GM19455 (cell line): ENCODE measurements around the gene NQO2.

Experiments
- ATAC-seq: cut with Tn5 transposase; IDR thresholded peaks from one replicate; pipeline ENCODE4 v1.9.1; 2021; ENCODE audit not compliant: unreplicated experiment

The NQO2 gene

GRCh38 chr6:2999618-3000557 lies at the start of gene NQO2:
TSS of gene NQO2 (plus strand) at chr6:2999894. CDS start at chr6:3006553, 6,659 bp downstream.
- ATAC-seq: peak; percentile 75

- no peak for ATAC-seq
These were observed 49.0 kb upstream of the NQO2 start for GRCh38 chr6:2950713-2951112.

GRCh38 chr6:2951728-2952127 lies 48.0 kb upstream of the NQO2 start:
- no peak for ATAC-seq

GRCh38 chr6:2952557-2953095 lies 47.1 kb upstream of the NQO2 start:
- ATAC-seq: peak; percentile 61

GRCh38 chr6:2953098-2953497 lies 46.6 kb upstream of the NQO2 start:
- no peak for ATAC-seq

- no peak for ATAC-seq
These were observed 42.6 kb upstream of the NQO2 start for GRCh38 chr6:2956930-2957685.

GRCh38 chr6:2957696-2958330 lies 41.9 kb upstream of the NQO2 start:
- no peak for ATAC-seq

GRCh38 chr6:2958331-2958711 lies 41.4 kb upstream of the NQO2 start:
- ATAC-seq: no peak

- no peak for ATAC-seq
These were observed 40.9 kb upstream of the NQO2 start for GRCh38 chr6:2958776-2959175.

GRCh38 chr6:2959909-2960719 lies 39.6 kb upstream of the NQO2 start:
- ATAC-seq: no peak

GRCh38 chr6:2960935-2961334 lies 38.8 kb upstream of the NQO2 start:
- ATAC-seq: no peak

GRCh38 chr6:2961506-2961905 lies 38.2 kb upstream of the NQO2 start:
- ATAC-seq: no peak

GRCh38 chr6:2962004-2962403 lies 37.7 kb upstream of the NQO2 start:
- ATAC-seq: no peak

- ATAC-seq: no peak
These were observed 37.1 kb upstream of the NQO2 start for GRCh38 chr6:2962636-2963035.

- ATAC-seq: no peak
These were observed 35.9 kb upstream of the NQO2 start for GRCh38 chr6:2963756-2964155.

- ATAC-seq: no peak
These were observed 34.7 kb upstream of the NQO2 start for GRCh38 chr6:2964793-2965505.

GRCh38 chr6:2966347-2966746 lies 33.3 kb upstream of the NQO2 start:
- ATAC-seq: no peak

GRCh38 chr6:2967936-2968335 lies 31.8 kb upstream of the NQO2 start:
- ATAC-seq: no peak

- no peak for ATAC-seq
These were observed 31.0 kb upstream of the NQO2 start for GRCh38 chr6:2968600-2969135.

GRCh38 chr6:2969549-2969948 lies 30.1 kb upstream of the NQO2 start:
- no peak for ATAC-seq
